Activated CD8-positive, alpha-beta memory T cell treated with anti-CD3 and anti-CD28 coated beads, Interleukin-2, amount 50 U/mL, for 4 hours (primary cell): ENCODE data around the gene FOXK1.

Source experiments
- DNase-seq: peaks from one replicate; pipeline ENCODE4 v3.0.0-alpha.2; 2020

The FOXK1 gene

DNA sequence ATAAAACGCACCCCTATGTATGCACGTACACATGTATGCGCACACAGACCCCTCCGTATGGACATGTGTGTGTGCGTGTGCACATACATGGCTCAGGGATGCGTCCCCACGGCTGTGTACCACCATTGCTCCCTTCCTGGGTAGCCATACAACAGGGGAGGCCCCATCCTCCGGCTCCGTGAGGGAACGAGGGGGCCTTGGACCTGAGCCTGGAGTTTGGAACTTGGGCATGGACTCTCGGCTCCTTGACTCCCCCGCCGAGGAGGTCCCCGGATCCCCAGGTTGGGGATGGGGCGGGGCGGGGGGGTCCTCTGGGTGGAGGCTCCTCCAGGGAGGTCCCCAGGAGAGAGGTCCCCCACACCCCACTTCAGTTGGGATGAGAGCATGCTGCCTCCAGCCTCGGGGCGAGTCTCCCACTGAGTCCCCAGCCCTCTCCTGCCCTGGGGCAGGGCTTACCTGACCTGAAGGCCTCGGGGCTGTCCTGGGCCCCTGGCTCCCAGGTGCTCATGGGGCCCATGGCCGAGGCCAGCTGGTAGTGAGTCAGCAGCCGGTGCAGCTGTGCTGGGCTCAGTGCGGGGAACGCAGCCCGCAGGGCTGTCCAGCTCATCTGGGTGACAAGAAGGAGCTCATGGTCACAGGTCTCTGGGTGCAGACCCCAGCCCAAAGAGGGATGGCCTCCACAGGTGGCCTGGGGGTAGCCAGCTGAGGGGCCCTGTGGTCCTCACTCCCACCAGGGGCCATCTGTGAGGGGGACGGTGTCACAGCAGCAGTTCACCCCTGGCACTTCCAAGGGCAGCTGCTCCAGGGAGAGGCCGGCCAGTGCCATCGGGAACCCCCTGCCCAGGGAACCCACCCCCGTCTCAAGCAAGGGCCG is 123.3 kb downstream of the FOXK1 start:
- no peak for DNase-seq

GRCh38 chr7:4805984-4806300 is 123.8 kb downstream of the FOXK1 start:
- DNase-seq, result no peak

DNA sequence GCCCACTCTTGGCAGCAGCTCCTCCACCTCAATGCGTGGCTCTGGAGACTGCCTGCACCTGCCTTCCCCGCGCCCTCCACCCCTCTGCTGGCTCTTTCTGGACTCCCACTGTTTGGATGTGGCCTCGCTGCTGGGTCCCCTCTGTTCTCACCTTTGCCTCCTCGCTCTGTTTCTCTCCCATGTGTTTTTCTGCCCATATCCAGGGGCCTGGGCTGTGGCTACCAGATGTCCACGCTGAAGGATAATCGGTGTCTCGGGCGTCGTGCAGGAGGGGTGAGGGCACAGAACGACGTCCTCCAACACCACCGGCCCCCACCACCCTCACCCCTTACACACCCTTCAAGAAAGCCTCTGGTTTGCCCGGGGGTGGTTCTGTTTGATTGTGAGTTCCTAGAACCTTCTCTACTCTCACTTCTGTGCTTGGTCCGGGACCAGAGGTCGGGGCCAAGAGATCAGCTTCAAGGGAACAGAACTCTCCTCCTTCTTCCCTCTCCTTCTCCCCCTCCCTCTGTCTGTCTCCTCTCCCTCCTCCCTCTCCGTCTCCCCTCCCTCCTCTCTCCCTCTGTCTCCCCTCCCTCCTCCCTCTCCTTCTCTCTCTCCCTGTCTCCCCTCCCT is 125.0 kb downstream of the FOXK1 start:
- no peak for DNase-seq

- no peak for DNase-seq
Measured at GRCh38 chr7:4807598-4808016, 125.5 kb downstream of the FOXK1 start.

DNA sequence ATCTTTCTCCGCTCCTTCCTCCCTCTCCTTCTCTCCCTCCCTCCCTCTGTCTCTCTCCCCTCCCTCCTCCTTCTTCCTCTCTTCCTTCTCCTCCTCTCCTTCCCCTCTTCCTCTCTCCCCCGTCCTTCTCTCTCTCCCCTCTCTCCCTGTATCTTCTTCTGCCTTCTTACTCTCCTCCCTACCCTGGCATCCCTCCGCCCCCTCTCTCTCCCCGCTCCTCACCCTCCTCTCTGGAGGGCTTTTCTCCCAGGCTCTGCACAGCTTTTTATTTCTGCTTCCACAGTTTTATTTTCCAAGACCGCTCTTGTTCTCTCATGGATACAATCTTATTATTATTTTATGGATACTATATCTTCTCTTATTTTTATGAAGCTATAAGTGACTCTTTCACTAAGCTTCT is 125.9 kb downstream of the FOXK1 start:
- DNase-seq, result no peak

- no peak for DNase-seq
Measured at GRCh38 chr7:4808565-4808964, 126.5 kb downstream of the FOXK1 start.

DNA sequence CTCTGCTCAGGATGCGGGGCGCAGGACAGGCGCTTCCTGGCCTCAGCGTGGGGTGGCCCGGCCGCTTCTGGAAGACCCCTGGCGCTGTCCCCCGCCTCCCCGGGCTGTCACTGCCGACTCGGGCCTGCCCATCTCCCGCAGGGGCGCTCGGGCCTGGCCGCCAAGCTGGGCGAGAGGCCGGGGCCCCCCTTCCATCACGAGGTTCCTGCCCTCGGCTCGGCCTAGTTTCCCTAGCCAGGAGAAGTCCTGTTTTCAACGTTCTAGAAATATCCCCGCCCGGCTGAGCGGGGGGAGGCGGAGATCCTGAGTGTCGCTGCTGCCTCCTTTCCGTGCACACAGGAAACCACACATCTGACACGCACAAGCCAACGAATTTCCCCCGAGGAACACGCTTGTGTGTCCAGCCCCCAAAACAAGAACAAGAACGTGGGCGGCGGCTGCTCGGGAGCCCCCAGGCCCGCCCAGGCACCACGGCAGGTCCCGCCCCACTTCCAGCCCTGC is 127.0 kb downstream of the FOXK1 start:
- DNase-seq, result peak; percentile 47

DNA sequence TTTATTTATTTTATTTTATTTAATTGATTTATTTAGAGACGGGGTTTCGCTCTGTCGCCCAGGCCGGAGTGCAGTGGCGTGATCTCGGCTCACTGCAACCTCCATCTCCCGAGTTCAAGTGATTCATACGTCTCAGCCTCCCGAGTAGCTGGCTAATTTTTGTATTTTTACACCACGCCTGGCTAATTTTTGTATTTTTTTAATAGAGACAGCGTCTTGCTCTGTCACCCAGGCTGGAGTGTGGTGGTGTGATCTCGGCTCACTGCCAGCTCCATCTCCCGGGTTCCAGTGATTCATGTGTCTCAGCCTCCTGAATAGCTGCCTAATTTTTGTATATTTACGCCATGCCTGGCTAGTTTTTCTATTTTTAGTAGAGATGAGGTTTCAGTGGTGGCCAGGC is 127.6 kb downstream of the FOXK1 start:
- DNase-seq, result no peak

DNA sequence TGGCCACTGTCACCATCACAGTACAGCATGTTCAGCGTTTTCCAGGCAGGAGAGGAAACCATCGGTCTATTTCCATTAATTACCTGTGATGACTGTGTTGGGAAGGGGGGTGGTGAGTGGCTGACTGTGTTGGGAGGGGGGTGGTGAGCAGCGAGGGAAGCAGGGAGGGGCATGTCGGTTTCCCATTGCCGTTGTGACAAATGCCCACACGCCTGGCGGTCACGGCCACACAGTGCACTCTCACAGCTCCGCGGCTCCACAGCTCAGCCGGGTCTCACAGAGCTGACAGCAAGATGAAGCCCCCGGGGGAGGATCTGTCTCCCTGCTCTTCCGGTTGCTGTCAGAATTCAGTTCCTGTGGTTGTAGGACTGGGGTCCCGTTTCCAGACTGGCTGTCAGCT is 132.3 kb downstream of the FOXK1 start:
- DNase-seq, result no peak

- DNase-seq, result no peak
Measured at GRCh38 chr7:4815121-4815520, 133.0 kb downstream of the FOXK1 start.

- no peak for DNase-seq
Measured at GRCh38 chr7:4815609-4816418, 133.7 kb downstream of the FOXK1 start.

DNA sequence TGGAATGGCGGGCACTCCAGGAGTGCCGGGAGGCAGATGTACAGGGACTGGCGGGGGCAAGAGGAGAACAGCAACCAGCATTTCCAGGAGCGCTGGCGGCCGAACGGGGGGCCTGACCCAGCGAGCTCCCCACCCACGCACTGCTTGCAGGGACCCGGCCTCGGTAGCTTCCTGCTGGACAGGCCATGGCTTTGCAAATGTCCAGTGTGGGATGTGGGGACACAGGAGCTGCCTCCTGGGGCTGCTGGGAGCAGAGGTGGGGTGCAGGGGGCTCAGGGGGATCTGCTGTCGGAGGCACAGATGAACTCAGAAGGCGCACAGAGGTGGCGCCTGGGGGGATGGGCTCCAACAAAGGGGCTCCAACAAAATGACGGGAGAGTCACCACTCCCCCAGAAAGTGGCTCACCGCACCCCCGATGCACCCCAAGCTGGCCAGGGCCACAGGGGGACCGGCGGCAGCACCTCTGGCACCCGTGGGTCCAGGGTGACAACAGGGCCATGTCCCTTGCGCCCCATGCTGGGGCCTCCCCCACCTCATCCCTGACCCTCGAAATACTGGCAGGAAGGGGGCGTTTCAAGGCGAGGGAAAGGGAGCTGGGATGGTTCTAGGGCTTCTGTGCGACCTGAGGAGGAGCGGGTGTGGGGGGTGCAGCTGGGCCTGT is 134.5 kb downstream of the FOXK1 start:
- no peak for DNase-seq

- no peak for DNase-seq
Measured at GRCh38 chr7:4817178-4817901, 135.2 kb downstream of the FOXK1 start.

- no peak for DNase-seq
Measured at GRCh38 chr7:4818000-4818794, 136.1 kb downstream of the FOXK1 start.

GRCh38 chr7:4819560-4820404 is 137.7 kb downstream of the FOXK1 start:
- DNase-seq, result no peak

GRCh38 chr7:4820405-4820966 is 138.4 kb downstream of the FOXK1 start:
- DNase-seq, result no peak
